ENCODE results near the gene PDE8A. TPM values are rescaled to one million over a fixed set of nuclear protein-coding genes. Genes with fewer than 3 reads are reported as not detected.
"Not testable (repeated sequence)": the region's sequence is repeated elsewhere in the genome, so short reads cannot be mapped to it uniquely, and the experiment has no call there.

PDE8A gene
- total RNA-seq, 1 donor: 36.9 TPM

- Histone ChIP-seq H3K9me3 (ENCODE audit: low read depth, low read length) (no peaks in the 10 kb centered on the region), H3K4me3 (ENCODE audit: low read length) (no peak overlapping the region), H3K27me3 (ENCODE audit: insufficient read depth, low read length) (no peaks in the 10 kb centered on the region), H3K4me1 (ENCODE audit: insufficient read depth, low read length) (peaks cover 43% of the 10 kb centered on the region)
Observed at GRCh38 chr15:84992157-84992944, 10.7 kb downstream of the PDE8A start.

GRCh38 chr15:84996055-84996454, 14.4 kb downstream of the PDE8A start:
- Histone ChIP-seq H3K4me3 (ENCODE audit: low read length) (no peak overlapping the region), H3K4me1 (ENCODE audit: insufficient read depth, low read length) (peaks cover 17% of the 10 kb centered on the region)

DNA sequence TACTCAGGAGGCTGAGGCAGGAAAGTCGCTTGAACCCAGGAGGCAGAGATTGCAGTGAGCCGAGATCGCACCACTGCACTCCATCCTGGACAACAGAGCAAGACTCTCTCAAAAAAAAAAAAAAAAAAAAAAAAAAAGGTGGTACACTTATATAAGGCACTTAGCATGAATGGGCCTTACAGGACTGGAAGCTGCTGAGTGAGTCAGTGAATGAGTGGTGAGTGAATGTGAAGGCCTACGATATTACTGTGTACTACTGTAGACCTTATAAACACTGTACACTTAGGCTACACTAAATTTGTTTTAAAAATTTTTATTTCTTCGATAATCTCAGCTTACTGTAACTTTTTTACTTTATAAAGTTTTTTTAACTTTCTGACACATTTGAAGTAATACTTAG, 15.1 kb downstream of the PDE8A start:
- H3K4me3 ChIP-seq (ENCODE audit: low read length); H3K9me3 ChIP-seq (ENCODE audit: low read depth, low read length); H3K27me3 ChIP-seq (ENCODE audit: insufficient read depth, low read length): not testable (repeated sequence)
- H3K4me1 ChIP-seq (ENCODE audit: insufficient read depth, low read length): peaks cover 11% of the 10 kb centered on the region

More at GRCh38 chr15:84996055-84996454, 14.4 kb downstream of the PDE8A start:
- Histone ChIP-seq H3K9me3 (ENCODE audit: low read depth, low read length) (no peaks in the 10 kb centered on the region), H3K27me3 (ENCODE audit: insufficient read depth, low read length) (no peaks in the 10 kb centered on the region)

DNA sequence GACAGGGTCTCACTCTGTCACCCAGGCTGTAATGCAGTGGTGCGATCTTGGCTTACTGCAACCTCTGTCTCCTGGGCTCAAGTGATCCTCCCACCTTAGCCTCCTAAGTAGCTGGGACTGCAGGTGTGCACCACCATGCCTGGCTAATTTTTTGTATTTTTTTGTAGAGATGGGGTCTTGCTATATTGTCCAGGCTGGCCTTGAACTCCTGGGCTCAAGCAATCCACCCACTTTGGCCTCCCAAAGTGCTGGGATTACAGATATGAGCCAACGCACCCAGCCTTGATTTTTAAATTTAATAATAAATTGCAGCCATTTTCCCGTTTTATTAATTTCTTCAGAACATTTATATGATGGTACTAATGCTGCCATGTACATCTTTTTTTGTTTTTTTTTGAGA, 15.6 kb downstream of the PDE8A start:
- H3K27me3 ChIP-seq (ENCODE audit: insufficient read depth, low read length); H3K4me3 ChIP-seq (ENCODE audit: low read length); H3K9me3 ChIP-seq (ENCODE audit: low read depth, low read length): not testable (repeated sequence)
- peaks cover 10% of the 10 kb centered on the region for H3K4me1 ChIP-seq (ENCODE audit: insufficient read depth, low read length)

- H3K4me1 ChIP-seq (ENCODE audit: insufficient read depth, low read length): peaks cover 33% of the 10 kb centered on the region
- H3K4me3 ChIP-seq (ENCODE audit: low read length): no peak overlapping the region
- no peaks in the 10 kb centered on the region for H3K27me3 ChIP-seq (ENCODE audit: insufficient read depth, low read length)
- H3K9me3 ChIP-seq (ENCODE audit: low read depth, low read length): no peaks in the 10 kb centered on the region
Observed at GRCh38 chr15:85000189-85000864, 18.7 kb downstream of the PDE8A start.

GRCh38 chr15:85000937-85001336, 19.3 kb downstream of the PDE8A start:
- H3K27me3 ChIP-seq (ENCODE audit: insufficient read depth, low read length): no peaks in the 10 kb centered on the region
- H3K4me1 ChIP-seq (ENCODE audit: insufficient read depth, low read length): peaks cover 39% of the 10 kb centered on the region
- no peaks in the 10 kb centered on the region for H3K9me3 ChIP-seq (ENCODE audit: low read depth, low read length)
- no peak overlapping the region for H3K4me3 ChIP-seq (ENCODE audit: low read length)

GRCh38 chr15:85002517-85002916, 20.9 kb downstream of the PDE8A start:
- Histone ChIP-seq H3K4me1 (ENCODE audit: insufficient read depth, low read length) (peaks cover 39% of the 10 kb centered on the region), H3K4me3 (ENCODE audit: low read length) (no peak overlapping the region), H3K27me3 (ENCODE audit: insufficient read depth, low read length) (no peaks in the 10 kb centered on the region), H3K9me3 (ENCODE audit: low read depth, low read length) (no peaks in the 10 kb centered on the region)

GRCh38 chr15:85003593-85004312, 22.1 kb downstream of the PDE8A start:
- Histone ChIP-seq H3K4me1 (ENCODE audit: insufficient read depth, low read length) (peaks cover 49% of the 10 kb centered on the region), H3K9me3 (ENCODE audit: low read depth, low read length) (no peaks in the 10 kb centered on the region), H3K4me3 (ENCODE audit: low read length) (no peak overlapping the region), H3K27me3 (ENCODE audit: insufficient read depth, low read length) (no peaks in the 10 kb centered on the region)

DNA sequence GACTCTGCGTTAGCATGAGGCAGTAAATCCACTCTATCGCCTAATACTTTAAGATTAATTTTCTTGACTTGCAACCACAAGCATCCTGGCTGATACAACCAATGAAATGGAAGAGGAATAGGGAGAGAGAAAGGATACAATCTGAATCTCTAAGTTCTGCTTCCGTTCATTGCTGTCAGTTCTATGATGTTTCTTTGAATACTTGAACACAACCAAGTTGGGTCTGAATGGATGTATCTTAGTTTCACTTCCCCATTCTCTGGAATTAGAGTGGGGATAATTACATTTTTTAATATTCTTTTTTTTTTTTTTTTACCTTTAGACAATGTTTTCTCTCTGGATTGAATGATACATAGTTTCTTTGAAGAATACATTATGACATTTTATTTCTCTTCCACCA, 22.9 kb downstream of the PDE8A start:
- Histone ChIP-seq H3K27me3 (ENCODE audit: insufficient read depth, low read length) (no peaks in the 10 kb centered on the region), H3K4me1 (ENCODE audit: insufficient read depth, low read length) (peaks cover 52% of the 10 kb centered on the region), H3K4me3 (ENCODE audit: low read length) (no peak overlapping the region), H3K9me3 (ENCODE audit: low read depth, low read length) (no peaks in the 10 kb centered on the region)

GRCh38 chr15:85005319-85005718, 23.7 kb downstream of the PDE8A start:
- H3K9me3 ChIP-seq (ENCODE audit: low read depth, low read length): no peaks in the 10 kb centered on the region
- H3K4me1 ChIP-seq (ENCODE audit: insufficient read depth, low read length): peaks cover 54% of the 10 kb centered on the region
- no peaks in the 10 kb centered on the region for H3K27me3 ChIP-seq (ENCODE audit: insufficient read depth, low read length)
- no peak overlapping the region for H3K4me3 ChIP-seq (ENCODE audit: low read length)

DNA sequence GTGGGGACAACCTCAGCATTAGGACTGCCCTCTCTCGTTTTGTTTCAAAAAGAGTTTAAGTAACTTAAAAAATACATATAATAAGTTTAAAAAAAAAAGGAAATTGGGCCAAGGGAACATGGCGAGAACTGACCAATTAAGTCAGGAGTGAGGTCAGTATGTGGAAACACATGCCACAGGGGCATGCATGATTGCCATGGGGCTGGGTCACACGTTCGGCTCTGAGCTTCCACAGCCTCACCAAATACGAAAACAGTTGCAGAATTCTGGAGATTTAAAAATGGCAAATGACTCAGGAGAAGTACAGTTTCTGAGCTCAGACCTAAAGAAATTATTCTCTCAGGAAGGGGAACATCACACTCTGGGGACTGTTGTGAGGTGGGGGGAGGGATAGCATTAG, 24.1 kb downstream of the PDE8A start:
- Histone ChIP-seq H3K9me3 (ENCODE audit: low read depth, low read length) (no peaks in the 10 kb centered on the region), H3K4me3 (ENCODE audit: low read length) (no peak overlapping the region), H3K27me3 (ENCODE audit: insufficient read depth, low read length) (no peaks in the 10 kb centered on the region), H3K4me1 (ENCODE audit: insufficient read depth, low read length) (peaks cover 58% of the 10 kb centered on the region)

- H3K9me3 ChIP-seq (ENCODE audit: low read depth, low read length): no peaks in the 10 kb centered on the region
- peaks cover 63% of the 10 kb centered on the region for H3K4me1 ChIP-seq (ENCODE audit: insufficient read depth, low read length)
Observed at GRCh38 chr15:85006201-85006600, 24.5 kb downstream of the PDE8A start.

GRCh38 chr15:85006655-85007054, 25.0 kb downstream of the PDE8A start:
- no peak overlapping the region for H3K4me3 ChIP-seq (ENCODE audit: low read length)
- no peaks in the 10 kb centered on the region for H3K9me3 ChIP-seq (ENCODE audit: low read depth, low read length)
- no peaks in the 10 kb centered on the region for H3K27me3 ChIP-seq (ENCODE audit: insufficient read depth, low read length)
- H3K4me1 ChIP-seq (ENCODE audit: insufficient read depth, low read length): peaks cover 63% of the 10 kb centered on the region

More at GRCh38 chr15:85006201-85006600, 24.5 kb downstream of the PDE8A start:
- no peaks in the 10 kb centered on the region for H3K27me3 ChIP-seq (ENCODE audit: insufficient read depth, low read length)
- no peak overlapping the region for H3K4me3 ChIP-seq (ENCODE audit: low read length)

DNA sequence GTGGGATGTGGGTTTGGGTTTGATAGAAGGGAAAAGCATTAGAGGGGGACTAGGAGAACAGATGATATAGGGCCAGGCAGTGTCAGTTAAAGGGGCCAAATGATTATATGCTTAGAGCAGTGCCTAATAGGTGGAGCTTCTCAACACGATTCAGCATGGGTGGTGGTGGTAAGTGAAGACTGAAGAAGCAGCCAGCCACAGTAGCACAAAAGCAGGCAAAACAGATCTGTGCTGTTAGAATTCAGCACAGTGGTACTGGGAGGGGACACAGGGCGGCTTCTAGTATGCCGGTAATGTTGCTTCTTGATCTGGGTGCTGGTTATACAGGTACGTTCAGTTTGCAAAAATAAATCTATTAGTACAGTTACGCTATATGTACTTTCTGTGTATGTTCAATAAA, 25.5 kb downstream of the PDE8A start:
- Histone ChIP-seq H3K4me1 (ENCODE audit: insufficient read depth, low read length) (peaks cover 59% of the 10 kb centered on the region), H3K4me3 (ENCODE audit: low read length) (no peak overlapping the region), H3K27me3 (ENCODE audit: insufficient read depth, low read length) (no peaks in the 10 kb centered on the region), H3K9me3 (ENCODE audit: low read depth, low read length) (no peaks in the 10 kb centered on the region)

- Histone ChIP-seq H3K9me3 (ENCODE audit: low read depth, low read length) (no peaks in the 10 kb centered on the region), H3K4me1 (ENCODE audit: insufficient read depth, low read length) (peaks cover 52% of the 10 kb centered on the region), H3K27me3 (ENCODE audit: insufficient read depth, low read length) (no peaks in the 10 kb centered on the region), H3K4me3 (ENCODE audit: low read length) (no peak overlapping the region)
Observed at GRCh38 chr15:85007741-85008397, 26.2 kb downstream of the PDE8A start.

Data from mononuclear cell (primary cell).